Ovary (tissue), 9 donors: ENCODE results near the gene GLYR1. TPM values are rescaled to one million over a fixed set of nuclear protein-coding genes. Genes with fewer than 3 reads are reported as not detected.

Source experiments
- DNase-seq, 5 donors: peaks; one replicate each; pipeline ENCODE4 v3.0.0-alpha.2; 2019 to 2020
- H3K27ac ChIP-seq, 2 donors: fragments of 200-600 bp; one replicate each; pipeline versions ENCODE4 v1.5.1 to v1.8.0; 2019 to 2022
- H3K27me3 ChIP-seq: fragments of 200-600 bp; one replicate; pipeline ENCODE4 v1.8.0; 2022
- H3K36me3 ChIP-seq: fragments of 200-600 bp; sonication (generic); one replicate; pipeline ENCODE4 v1.5.1; 2019
- H3K4me1 ChIP-seq: one replicate; pipeline ENCODE4 v1.8.1; 2013; ENCODE audit warnings: mild to moderate bottlenecking, moderate library complexity; ENCODE audit not compliant: insufficient read depth
- H3K4me3 ChIP-seq: fragments of 200-600 bp; sonication (generic); one replicate; pipeline ENCODE4 v1.5.1; 2017
- H3K9me3 ChIP-seq, 2 donors: fragments of 200-600 bp in 1 of 2; sonication (generic) in 1 of 2; one replicate each; pipeline versions ENCODE4 v1.5.1 to v1.8.1; 2013 to 2019; ENCODE audit warnings: mild to moderate bottlenecking in 1 of 2, moderate library complexity in 1 of 2
- EP300 ChIP-seq: sonication (generic); formaldehyde crosslinking; IDR thresholded peaks from one replicate; pipeline ENCODE4 v1.6.1; 2017; ENCODE audit warnings: antibody characterized with exemption
- POLR2A ChIP-seq: fragments of 450-650 bp; IDR thresholded peaks from one replicate; pipeline ENCODE4 v1.6.1; 2017; ENCODE audit warnings: antibody characterized with exemption, mild to moderate bottlenecking, moderate library complexity
- WGBS, 3 donors: extraction: QIAGEN DNeasy Blood & Tissue Kit in 1 of 3; methylation state at CpG; one replicate each; pipeline versions ENCODE4 v1.1.5 to v1.1.7; 2013 to 2017; 5-methylcytosine and 5-hydroxymethylcytosine counted together
- intact Hi-C, 4 donors: fragments of 100-400 bp; cut with DNase I; formaldehyde crosslinking; loops; one replicate each; pipeline versions ENCODE4 v1.11.0 to v1.15.1; 2022 to 2023
- polyA plus RNA-seq, 2 donors: library from polyadenylated mRNA; stranded (reverse); fragments of 200-250 nt in 1 of 2; fragments of 350-450 nt in 1 of 2; fragmentation: Illumina TruSeq in 1 of 2; extraction: RNeasy Lipid Tissue Mini Kit (QIAGEN cat#74804) in 1 of 2; gene quantifications; one replicate each; pipeline ENCODE4 v1.2.3, GENCODE V29; 2013 to 2014
- small RNA-seq: library from RNA; depleted of rRNA; stranded (forward); fragments of <200 nt; gene quantifications from one replicate; pipeline ENCODE3, GENCODE V24; 2016
- total RNA-seq, 7 donors: library from RNA; depleted of rRNA in 2 of 7; stranded (reverse); fragments of >200 nt in 2 of 7; fragmentation: NEBNext Ultra II Directional in 3 of 7; extraction: Animal tissue kit (Norgen Biotek cat#: 25700) in 3 of 7; gene quantifications; one replicate each; pipeline versions ENCODE4 v1.1.0 to v1.2.4, GENCODE V29; 2016 to 2023
- TF ChIP-seq, protein P1 (sequence below), 3 donors: fragments of 450-650 bp in 2 of 3; fragments of 200-600 bp in 1 of 3; IDR thresholded peaks; one replicate each; pipeline versions ENCODE4 v1.5.1 to v1.8.0; 2016 to 2022; ENCODE audit warnings: antibody characterized with exemption in 3 of 3, mild to moderate bottlenecking in 1 of 3
- donor health status: DM: no; HTN: no; CAD: no; lungs with moderate emphysema.
- donor health status: DM: no; HTN: no; CAD: no.
- donor health status: Bipolar disorder and iron deficiency.
- donor health status: DM: yes; HTN: yes; CAD: no.
- donor health status: DM: no; HTN: no; CAD: no.
- donor health status: DM: yes; HTN: yes; CAD: no.

The GLYR1 gene
- total and polyA plus RNA-seq, 9 donors = 30.3 to 79.5 (median 69.7) TPM

DNA sequence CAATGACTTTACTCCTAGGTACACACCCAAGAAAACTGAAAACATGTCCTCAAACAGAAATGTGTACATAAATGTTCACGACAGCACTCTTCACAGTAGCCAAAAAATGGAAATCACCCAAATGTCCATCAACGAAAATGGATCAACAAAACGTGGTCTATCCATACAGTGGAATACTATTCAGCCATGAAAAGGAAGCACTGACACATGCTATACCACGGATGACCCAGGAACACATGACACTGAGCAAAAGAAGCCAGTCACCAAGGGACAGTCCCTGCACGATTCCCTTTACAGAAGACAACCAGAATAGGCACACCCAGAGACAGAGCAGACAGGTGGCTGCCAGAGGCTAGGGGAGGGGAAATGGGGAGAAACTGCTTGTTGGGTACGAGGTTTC, 91.4 kb downstream of the GLYR1 start:
- Histone ChIP-seq H3K4me3 (no peak overlapping the region), H3K9me3 (no peaks in the 10 kb centered on the region), H3K27me3 (no peaks in the 10 kb centered on the region), H3K36me3 (no peaks in the 10 kb centered on the region), H3K27ac (no peak overlapping the region), H3K4me1 (no peaks in the 10 kb centered on the region)
- TF ChIP-seq POLR2A = no peak
- TF ChIP-seq, protein P1, sequence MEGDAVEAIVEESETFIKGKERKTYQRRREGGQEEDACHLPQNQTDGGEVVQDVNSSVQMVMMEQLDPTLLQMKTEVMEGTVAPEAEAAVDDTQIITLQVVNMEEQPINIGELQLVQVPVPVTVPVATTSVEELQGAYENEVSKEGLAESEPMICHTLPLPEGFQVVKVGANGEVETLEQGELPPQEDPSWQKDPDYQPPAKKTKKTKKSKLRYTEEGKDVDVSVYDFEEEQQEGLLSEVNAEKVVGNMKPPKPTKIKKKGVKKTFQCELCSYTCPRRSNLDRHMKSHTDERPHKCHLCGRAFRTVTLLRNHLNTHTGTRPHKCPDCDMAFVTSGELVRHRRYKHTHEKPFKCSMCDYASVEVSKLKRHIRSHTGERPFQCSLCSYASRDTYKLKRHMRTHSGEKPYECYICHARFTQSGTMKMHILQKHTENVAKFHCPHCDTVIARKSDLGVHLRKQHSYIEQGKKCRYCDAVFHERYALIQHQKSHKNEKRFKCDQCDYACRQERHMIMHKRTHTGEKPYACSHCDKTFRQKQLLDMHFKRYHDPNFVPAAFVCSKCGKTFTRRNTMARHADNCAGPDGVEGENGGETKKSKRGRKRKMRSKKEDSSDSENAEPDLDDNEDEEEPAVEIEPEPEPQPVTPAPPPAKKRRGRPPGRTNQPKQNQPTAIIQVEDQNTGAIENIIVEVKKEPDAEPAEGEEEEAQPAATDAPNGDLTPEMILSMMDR (IDR thresholded peaks at IDR 0.05) = no peak
- no peak for TF ChIP-seq EP300
- WGBS, 3 donors = 96% methylated on average over 6 of the region's 6 CpGs
- intact Hi-C loops = no loop called here
- DNase-seq = no peak

DNA sequence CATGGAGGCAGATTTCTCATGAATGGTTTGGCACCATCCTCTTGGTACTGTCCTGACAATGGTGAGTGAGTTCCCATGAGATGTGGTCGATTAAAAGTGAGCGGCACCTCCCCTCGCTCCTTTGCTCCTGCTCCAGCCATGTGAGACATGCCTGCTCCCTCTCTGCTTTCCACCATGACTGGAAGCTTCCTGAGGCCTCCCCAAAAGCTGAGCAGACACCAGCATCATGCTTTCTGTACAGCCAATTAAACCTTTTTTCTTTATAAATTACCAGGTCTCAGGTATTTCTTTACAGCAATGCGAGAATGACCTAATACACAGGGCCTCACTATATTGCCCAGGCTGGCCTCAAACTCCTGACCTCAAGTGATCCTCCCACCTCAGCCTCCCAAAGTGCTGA, 92.2 kb downstream of the GLYR1 start:
- Histone ChIP-seq H3K4me3 (no peak overlapping the region), H3K36me3 (no peaks in the 10 kb centered on the region)
- WGBS, 3 donors = 96 to 99% (median 96%) methylated on average over 4 of the region's 4 CpGs

DNA sequence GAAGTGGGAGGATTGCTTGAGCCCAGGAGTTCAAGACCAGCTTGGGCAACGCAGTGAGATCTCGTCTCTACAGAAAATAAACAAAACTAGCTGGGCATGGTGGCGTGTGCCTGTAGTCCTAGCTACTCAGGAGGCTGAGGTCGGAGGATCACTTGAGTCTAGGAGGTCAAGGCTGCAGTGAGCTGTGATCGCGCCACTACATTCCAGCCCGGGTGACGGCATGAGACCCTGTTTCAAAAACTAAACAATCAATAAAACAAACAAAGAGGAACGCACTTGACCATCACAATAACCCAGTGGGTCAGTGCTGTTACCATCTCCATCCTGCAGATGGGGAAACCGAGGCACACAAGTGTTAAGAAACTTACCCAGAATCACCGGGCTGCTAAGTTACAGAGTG, 93.9 kb downstream of the GLYR1 start:
- Histone ChIP-seq H3K27ac (no peak overlapping the region), H3K4me1 (no peaks in the 10 kb centered on the region), H3K9me3 (no peaks in the 10 kb centered on the region), H3K4me3 (no peak overlapping the region), H3K27me3 (no peaks in the 10 kb centered on the region), H3K36me3 (no peaks in the 10 kb centered on the region)
- DNase-seq = no peak
- intact Hi-C loops = no loop called here
- TF ChIP-seq POLR2A = no peak
- TF ChIP-seq EP300 = no peak
- TF ChIP-seq, protein P1 (IDR thresholded peaks at IDR 0.05) = no peak
- WGBS, 3 donors = 79 to 89% (median 89%) methylated on average over 11 of the region's 11 CpGs

More for the DNA sequence above, 92.2 kb downstream of the GLYR1 start:
- Histone ChIP-seq H3K9me3 (no peaks in the 10 kb centered on the region), H3K27me3 (no peaks in the 10 kb centered on the region), H3K27ac (no peak overlapping the region), H3K4me1 (no peaks in the 10 kb centered on the region)
- intact Hi-C loops = no loop called here
- TF ChIP-seq EP300 (no peak), POLR2A (no peak)
- TF ChIP-seq, protein P1 (IDR thresholded peaks at IDR 0.05) = no peak
- no peak for DNase-seq

Small RNAs within 50 kb of the gene (small RNA-seq; reads per million reads assigned to genes)
- gene RF00017 = not detected

Other genes starting within 250 kb of the GLYR1 start
- 10 to 100 TPM in 6 of 7 donors, 1 to 10 TPM in 1; 9.3 to 39.5 (median 21.4) TPM for gene UBALD1, start 232.4 kb downstream of the GLYR1 start, total RNA-seq
- gene UBALD1, start 232.4 kb downstream of the GLYR1 start, polyA plus RNA-seq = 10 to 100 TPM in 1 of 2 donors, under 1 TPM in 1; 0.43 to 24.0 TPM
- gene MGRN1, start 222.5 kb downstream of the GLYR1 start, total RNA-seq = 10 to 100 TPM; 23.2 to 94.2 (median 64.6) TPM
- gene MGRN1, start 222.5 kb downstream of the GLYR1 start, polyA plus RNA-seq = 10 to 100 TPM; 21.5 to 27.9 TPM
- gene NUDT16L1, start 153.7 kb downstream of the GLYR1 start, total RNA-seq = 10 to 100 TPM; 19.4 to 33.1 (median 28.0) TPM
- gene NUDT16L1, start 153.7 kb downstream of the GLYR1 start, polyA plus RNA-seq = 10 to 100 TPM in 1 of 2 donors, 1 to 10 TPM in 1; 8.1 to 33.6 TPM
- gene ANKS3, start 113.0 kb downstream of the GLYR1 start, total RNA-seq = 10 to 100 TPM; 19.8 to 37.4 (median 32.3) TPM
- gene ANKS3, start 113.0 kb downstream of the GLYR1 start, polyA plus RNA-seq = 10 to 100 TPM in 1 of 2 donors, 1 to 10 TPM in 1; 6.7 to 26.0 TPM
- 1 to 10 TPM in 6 of 7 donors, under 1 TPM in 1; 0.48 to 9.1 (median 1.5) TPM for gene DNAAF8, start 112.8 kb downstream of the GLYR1 start, total RNA-seq
- 1 to 10 TPM in 1 of 2 donors, under 1 TPM in 1; 0.35 to 1.2 TPM for gene DNAAF8, start 112.8 kb downstream of the GLYR1 start, polyA plus RNA-seq
- gene ZNF500, start 80.1 kb downstream of the GLYR1 start, total RNA-seq = 10 to 100 TPM; 10.1 to 27.7 (median 22.1) TPM
- gene ZNF500, start 80.1 kb downstream of the GLYR1 start, polyA plus RNA-seq = 10 to 100 TPM in 1 of 2 donors, 1 to 10 TPM in 1; 4.7 to 22.3 TPM
- gene SEPTIN12, start 58.9 kb downstream of the GLYR1 start, total RNA-seq = under 1 TPM in 1 of 7 donors, not detected in 6; 0.32 TPM
- gene SEPTIN12, start 58.9 kb downstream of the GLYR1 start, polyA plus RNA-seq = not detected
- gene SMIM22, start 51.9 kb downstream of the GLYR1 start, total RNA-seq = 10 to 100 TPM in 2 of 7 donors, 1 to 10 TPM in 2, not detected in 3; 1.5 to 30.9 (median 7.8) TPM
- not detected for gene SMIM22, start 51.9 kb downstream of the GLYR1 start, polyA plus RNA-seq
- gene ROGDI, start 44.7 kb downstream of the GLYR1 start, total RNA-seq = 10 to 100 TPM in 6 of 7 donors, 1 to 10 TPM in 1; 6.0 to 31.9 (median 25.0) TPM
- 10 to 100 TPM in 1 of 2 donors, 1 to 10 TPM in 1; 9.2 to 17.3 TPM for gene ROGDI, start 44.7 kb downstream of the GLYR1 start, polyA plus RNA-seq
- 10 to 100 TPM; 16.1 to 41.3 (median 27.3) TPM for gene UBN1, start 193 bp upstream of the GLYR1 start, total RNA-seq
- gene UBN1, start 193 bp upstream of the GLYR1 start, polyA plus RNA-seq = 10 to 100 TPM; 14.5 to 17.9 TPM
- 10 to 100 TPM in 4 of 7 donors, 1 to 10 TPM in 3; 6.9 to 37.8 (median 17.4) TPM for gene PPL, start 89.9 kb upstream of the GLYR1 start, total RNA-seq
- gene PPL, start 89.9 kb upstream of the GLYR1 start, polyA plus RNA-seq = 1 to 10 TPM; 4.2 to 5.3 TPM
- gene SEC14L5, start 111.0 kb upstream of the GLYR1 start, total RNA-seq = under 1 TPM; 0.11 to 0.87 (median 0.38) TPM
- gene SEC14L5, start 111.0 kb upstream of the GLYR1 start, polyA plus RNA-seq = 1 to 10 TPM in 1 of 2 donors, under 1 TPM in 1; 0.38 to 1.5 TPM
- gene NAGPA, start 186.6 kb upstream of the GLYR1 start, total RNA-seq = 10 to 100 TPM in 2 of 7 donors, 1 to 10 TPM in 5; 4.4 to 14.8 (median 7.1) TPM
- 1 to 10 TPM; 2.9 to 7.3 TPM for gene NAGPA, start 186.6 kb upstream of the GLYR1 start, polyA plus RNA-seq
- 1 to 10 TPM in 5 of 7 donors, under 1 TPM in 1, not detected in 1; 0.37 to 7.1 (median 3.2) TPM for gene C16orf89, start 218.7 kb upstream of the GLYR1 start, total RNA-seq
- 10 to 100 TPM in 1 of 2 donors, under 1 TPM in 1; 0.57 to 17.5 TPM for gene C16orf89, start 218.7 kb upstream of the GLYR1 start, polyA plus RNA-seq
- gene ALG1, start 224.6 kb upstream of the GLYR1 start, total RNA-seq = 10 to 100 TPM in 6 of 7 donors, 1 to 10 TPM in 1; 9.1 to 21.3 (median 15.5) TPM
- 10 to 100 TPM; 13.7 to 19.3 TPM for gene ALG1, start 224.6 kb upstream of the GLYR1 start, polyA plus RNA-seq